Measurements from ENCODE around the gene KRT20.

The KRT20 gene

DNA sequence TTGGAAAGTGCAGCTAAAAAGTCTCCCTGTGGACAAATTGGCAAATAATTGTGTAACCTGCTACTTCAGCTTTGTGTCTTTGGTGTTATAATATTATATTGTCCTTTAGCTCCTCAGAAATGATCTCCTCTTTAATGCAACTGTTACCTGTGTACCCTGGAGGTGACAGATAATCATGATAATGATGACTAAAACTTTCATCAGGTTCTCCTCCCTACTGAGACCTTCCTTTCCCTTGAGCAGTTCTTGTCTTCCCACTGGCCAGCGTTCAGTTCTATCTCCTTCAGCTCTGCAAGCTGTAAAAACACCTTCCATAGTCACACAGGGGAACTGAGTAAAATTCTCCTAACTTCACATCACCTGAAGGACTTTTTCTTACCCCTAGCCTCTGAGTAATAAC, 32.7 kb downstream of the KRT20 start:
- no peak for DNase-seq (ENCODE audit: low read depth)

- peak; percentile 53 for DNase-seq (ENCODE audit: low read depth)
Observed at GRCh38 chr17:40850293-40850972, 34.6 kb downstream of the KRT20 start.

GRCh38 chr17:40849723-40850122, 35.3 kb downstream of the KRT20 start:
- no peak for DNase-seq (ENCODE audit: low read depth)

DNA sequence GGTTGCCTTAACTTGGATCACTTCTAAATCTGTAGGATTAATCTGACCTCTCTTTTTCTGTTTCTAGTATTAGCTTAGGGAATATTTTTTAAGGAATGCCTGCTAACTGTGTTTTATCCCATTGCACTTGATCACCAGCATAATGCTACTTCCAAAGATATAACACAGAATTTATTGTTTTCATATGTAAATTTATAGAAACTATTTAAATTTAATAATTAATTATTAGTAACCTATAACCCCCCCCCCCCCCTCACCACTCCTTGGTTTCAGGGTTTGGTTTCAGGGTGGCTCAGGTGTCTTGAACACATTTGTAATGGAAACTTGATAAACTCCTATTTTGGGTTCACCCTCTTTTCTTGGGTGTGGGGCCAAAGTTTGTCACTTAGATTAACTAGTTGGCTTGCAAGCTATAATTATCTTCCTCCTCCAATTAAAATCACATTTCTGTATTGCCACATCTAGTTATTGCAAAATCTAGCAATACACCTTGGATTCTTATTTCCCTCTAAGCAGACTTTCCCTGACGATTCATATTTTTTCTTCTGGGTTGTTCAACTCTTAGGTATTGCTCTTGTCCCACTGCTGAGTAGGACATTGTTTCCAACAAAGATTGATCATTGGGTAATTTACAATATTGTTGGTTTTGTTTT, 36.3 kb downstream of the KRT20 start:
- DNase-seq (ENCODE audit: low read depth), result no peak

DNA sequence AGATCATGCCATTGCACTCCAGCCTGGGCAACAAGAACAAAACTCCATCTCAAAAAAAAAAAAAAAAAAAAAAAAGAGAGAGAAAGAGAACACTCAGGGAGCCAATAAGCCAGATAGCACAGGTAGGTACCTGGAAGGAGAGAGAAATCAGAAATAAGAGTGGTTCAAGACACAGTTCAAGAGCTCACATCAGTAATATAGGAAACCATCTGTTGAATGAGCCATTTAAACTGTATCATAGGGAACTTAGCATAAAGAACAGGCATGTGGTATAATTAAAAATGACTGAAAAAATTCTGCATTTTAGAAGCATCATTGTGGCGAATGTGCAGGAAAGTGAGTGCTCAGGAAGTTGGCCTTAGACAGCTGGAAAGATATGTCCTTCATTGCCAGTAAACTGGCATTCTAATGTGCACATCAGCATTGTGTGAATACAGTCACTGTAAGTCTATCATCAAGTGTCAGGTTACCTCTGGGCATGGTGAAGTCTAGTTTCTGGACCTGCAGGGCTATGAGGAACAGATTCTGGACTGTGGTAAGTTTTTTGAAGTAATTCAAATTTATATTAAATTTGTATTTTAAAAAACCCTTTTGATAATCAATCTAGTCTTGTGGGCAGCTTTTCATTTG, 38.4 kb downstream of the KRT20 start:
- no peak for DNase-seq (ENCODE audit: low read depth)

DNA sequence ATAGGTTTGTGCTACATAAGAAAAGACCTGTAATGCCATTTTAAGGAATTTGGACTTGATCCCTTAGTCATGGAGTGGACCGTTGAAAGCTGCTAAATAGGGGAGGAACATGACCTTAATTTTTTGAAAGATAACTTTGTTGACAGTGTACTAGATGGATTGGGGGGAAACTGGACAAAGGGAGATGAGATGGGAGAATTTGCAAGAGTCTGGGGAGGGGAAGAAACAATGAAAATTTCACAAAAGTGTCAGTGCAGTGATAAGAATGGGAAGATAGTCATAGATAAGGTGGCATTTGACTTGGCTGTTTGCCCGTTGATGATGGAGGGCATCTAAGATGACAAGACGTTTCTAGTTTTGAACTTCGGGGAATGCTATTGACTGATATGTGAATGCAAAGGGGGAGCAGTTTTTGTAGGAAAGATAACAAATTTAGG, 40.4 kb downstream of the KRT20 start:
- no peak for DNase-seq (ENCODE audit: low read depth)

DNA sequence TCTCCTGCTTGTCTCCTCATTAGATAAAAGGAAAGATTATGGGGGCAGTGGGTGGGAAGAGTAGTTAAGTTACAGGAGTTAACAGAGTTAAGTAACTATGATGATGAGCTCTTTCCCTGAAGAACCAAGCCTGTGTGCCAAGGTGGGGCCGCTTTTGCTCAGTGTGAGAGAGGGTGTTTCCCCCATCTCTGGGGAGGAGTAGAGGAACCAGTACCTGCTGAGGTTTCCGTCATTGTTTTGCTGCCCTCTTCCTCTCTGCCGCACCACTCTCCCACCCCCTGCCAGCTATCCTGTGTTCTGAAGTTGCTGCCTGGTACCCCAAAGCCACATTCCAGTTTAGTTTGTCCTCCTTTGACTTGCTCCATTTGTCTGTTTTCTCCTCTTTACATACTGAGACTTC, 41.8 kb downstream of the KRT20 start:
- no peak for DNase-seq (ENCODE audit: low read depth)

GRCh38 chr17:40841246-40841645, 43.8 kb downstream of the KRT20 start:
- no peak for DNase-seq (ENCODE audit: low read depth)

DNA sequence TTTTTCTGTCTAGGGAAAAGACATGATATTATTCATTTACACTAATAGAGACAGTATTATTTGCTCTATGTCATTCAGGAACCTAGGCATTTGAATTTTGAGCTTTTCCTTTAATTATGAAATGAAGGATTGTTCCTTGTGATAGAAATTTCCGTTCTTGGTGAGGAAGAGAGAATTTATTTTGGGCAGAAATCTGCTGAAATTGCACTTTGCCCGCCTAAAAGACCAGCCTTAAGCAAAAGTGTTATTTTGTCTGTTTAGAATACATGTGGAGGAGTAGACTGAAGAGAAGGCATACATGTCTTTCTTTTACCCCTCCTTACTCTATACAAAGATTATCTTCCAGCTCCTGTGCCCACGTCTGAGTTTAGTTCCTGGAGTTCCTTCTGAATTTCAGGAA, 45.8 kb downstream of the KRT20 start:
- DNase-seq (ENCODE audit: low read depth), result no peak

DNA sequence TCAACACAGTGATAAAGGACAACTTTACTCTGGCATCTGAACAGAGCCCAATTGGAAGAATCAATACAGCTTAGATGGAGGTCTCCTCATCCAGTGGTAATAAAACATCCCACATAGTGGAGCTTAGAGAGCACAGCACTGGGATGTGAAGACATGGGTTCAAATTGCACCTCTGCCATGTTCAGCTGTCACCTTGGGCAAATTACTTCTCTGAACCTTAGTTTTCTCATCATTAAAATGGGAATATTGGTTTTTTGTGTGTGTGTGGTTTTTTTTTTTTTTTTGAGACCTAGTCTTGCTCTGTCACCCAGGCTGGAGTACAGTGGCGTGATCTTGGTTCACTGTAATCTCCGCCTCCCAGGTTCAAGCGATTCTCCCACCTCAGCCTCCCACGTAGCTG, 49.0 kb downstream of the KRT20 start:
- DNase-seq (ENCODE audit: low read depth), result no peak

DNA sequence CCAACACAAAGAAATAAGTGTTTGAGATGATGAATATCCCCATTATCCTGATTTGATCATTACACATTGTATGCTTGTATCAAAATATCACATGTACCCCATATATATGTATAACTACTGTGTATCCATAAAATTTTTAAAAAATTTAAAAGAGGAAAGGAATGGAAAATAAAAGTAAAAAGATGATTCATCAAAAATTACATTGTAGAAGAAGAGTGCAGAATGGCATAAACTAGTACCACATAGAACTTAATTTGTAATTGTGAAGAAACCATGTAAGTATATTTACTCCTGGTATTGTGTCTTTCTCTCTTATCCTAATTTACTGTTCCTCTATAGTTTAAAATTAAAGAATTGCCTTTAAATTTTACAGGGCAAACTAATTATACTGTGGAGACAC, 51.2 kb downstream of the KRT20 start:
- no peak for DNase-seq (ENCODE audit: low read depth)

- no peak for DNase-seq (ENCODE audit: low read depth)
Observed at GRCh38 chr17:40832840-40833239, 52.2 kb downstream of the KRT20 start.

GRCh38 chr17:40830085-40830776, 54.8 kb downstream of the KRT20 start:
- DNase-seq (ENCODE audit: low read depth), result no peak

- no peak for DNase-seq (ENCODE audit: low read depth)
Observed at GRCh38 chr17:40828454-40829044, 56.5 kb downstream of the KRT20 start.

GRCh38 chr17:40827746-40828453, 57.1 kb downstream of the KRT20 start:
- DNase-seq (ENCODE audit: low read depth), result no peak

Measured in ELR (cell line).